CD4-positive, alpha-beta memory T cell (primary cell): ENCODE data around the gene ZNF101. TPM values are rescaled to one million over a fixed set of nuclear protein-coding genes. Genes with fewer than 3 reads are reported as not detected.

Experiments used
- CTCF ChIA-PET: fragments of 350-600 bp; sonication (Branson Sonifier 250); formaldehyde crosslinking; loops from one replicate; lab custom pipeline; 2021; ENCODE audit warnings: inconsistent platforms; ENCODE audit not compliant: partially characterized antibody; lab: Charles Lee
- POLR2A ChIA-PET: fragments of 350-600 bp; sonication (Branson Sonifier 250); formaldehyde crosslinking; loops from one replicate; lab custom pipeline; 2021; ENCODE audit not compliant: partially characterized antibody; lab: Charles Lee
- DNase-seq, 5 donors: peaks; one replicate each; pipeline versions ENCODE4 v3.0.0 to v3.0.0-alpha.2; 2020 to 2022; ENCODE audit warnings: mixed read lengths in 1 of 5
- H3K27ac ChIP-seq: one replicate; pipeline ENCODE4 v1.7.0; 2013; ENCODE audit warnings: low read depth, low read length
- H3K27me3 ChIP-seq: 2 replicates; pipeline ENCODE4 v1.7.0; 2013; ENCODE audit warnings: mild to moderate bottlenecking, low read length, moderate library complexity; ENCODE audit not compliant: insufficient read depth
- H3K36me3 ChIP-seq: 2 replicates; pipeline ENCODE4 v1.7.0; 2013; ENCODE audit warnings: mild to moderate bottlenecking, low read length, moderate library complexity; ENCODE audit not compliant: insufficient read depth
- H3K4me1 ChIP-seq: 2 replicates; pipeline ENCODE4 v1.7.0; 2013; ENCODE audit warnings: mild to moderate bottlenecking, low read length, moderate library complexity; ENCODE audit not compliant: insufficient read depth
- H3K4me3 ChIP-seq, 2 donors: one replicate each; pipeline ENCODE4 v1.7.0; 2013; ENCODE audit warnings: low read length in 2 of 2, mild to moderate bottlenecking in 1 of 2
- H3K9me3 ChIP-seq, 2 donors: one replicate each; pipeline ENCODE4 v1.7.0; 2013; ENCODE audit warnings: low read length in 2 of 2, control low read depth in 1 of 2; ENCODE audit not compliant: control insufficient read depth in 1 of 2
- H3K27ac Mint-ChIP-seq, 7 donors: one replicate each; pipeline ENCODE4 v1.8.0; 2020 to 2021; ENCODE audit warnings: mixed read lengths in 7 of 7, mild to moderate bottlenecking in 6 of 7, inconsistent platforms in 3 of 7, moderate library complexity in 3 of 7
- H3K27me3 Mint-ChIP-seq, 2 donors: one replicate each; pipeline ENCODE4 v1.8.0; 2020 to 2021; ENCODE audit warnings: mixed read lengths in 2 of 2
- H3K36me3 Mint-ChIP-seq, 2 donors: one replicate each; pipeline ENCODE4 v1.8.0; 2020 to 2021; ENCODE audit warnings: mixed read lengths in 2 of 2, inconsistent platforms in 1 of 2, mild to moderate bottlenecking in 1 of 2
- H3K4me1 Mint-ChIP-seq, 4 donors: one replicate each; pipeline ENCODE4 v1.8.0; 2020 to 2021; ENCODE audit warnings: mixed read lengths in 4 of 4, mild to moderate bottlenecking in 1 of 4
- H3K4me3 Mint-ChIP-seq, 8 donors: one replicate each; pipeline ENCODE4 v1.8.0; 2020 to 2021; ENCODE audit warnings: mixed read lengths in 8 of 8, mild to moderate bottlenecking in 7 of 8, moderate library complexity in 6 of 8, inconsistent platforms in 3 of 8
- H3K9me3 Mint-ChIP-seq, 8 donors: one replicate each; pipeline ENCODE4 v1.8.0; 2020 to 2021; ENCODE audit warnings: mixed read lengths in 8 of 8, mild to moderate bottlenecking in 5 of 8, inconsistent platforms in 3 of 8, moderate library complexity in 1 of 8
- intact Hi-C: fragments of 100-400 bp; cut with micrococcal nuclease; formaldehyde crosslinking; loops from one replicate; pipeline ENCODE4 v1.15.1; 2023
- polyA plus RNA-seq, 2 donors: library from polyadenylated mRNA; unstranded; fragments of 300-500 nt; fragmentation: Illumina TruSeq; gene quantifications; one replicate each; pipeline ENCODE4 v1.2.3, GENCODE V29; 2021
- total RNA-seq, 2 experiments: library from RNA; stranded (reverse); gene quantifications; one replicate each; pipeline ENCODE4 v1.2.3, GENCODE V29; 2021

ZNF101 gene
- total and polyA plus RNA-seq, 4 experiments from 2014 or later: 97.3 to 156 (median 133) TPM

- no peaks in the 10 kb centered on the region for H3K9me3 Mint-ChIP-seq
- peaks cover 4 to 19% (median 5%) of the 10 kb centered on the region in 4 donors for H3K4me1 Mint-ChIP-seq
- H3K36me3 Mint-ChIP-seq: peaks cover 15 to 67% of the 10 kb centered on the region in 2 donors
- peaks cover 42% of the 10 kb centered on the region for H3K36me3 ChIP-seq
- H3K27ac ChIP-seq: no peak overlapping the region
- no peak overlapping the region for H3K4me3 Mint-ChIP-seq
- no peaks in the 10 kb centered on the region for H3K27me3 ChIP-seq
- peaks cover 13% of the 10 kb centered on the region for H3K4me1 ChIP-seq
- no peaks in the 10 kb centered on the region for H3K9me3 ChIP-seq
- H3K27me3 Mint-ChIP-seq: no peaks in the 10 kb centered on the region
- H3K4me3 ChIP-seq: no peak overlapping the region
- DNase-seq: no peak
- CTCF ChIA-PET: no interaction called here
- POLR2A ChIA-PET: no interaction called here
- H3K27ac Mint-ChIP-seq: peak overlapping the region in 3 of 7 donors; percentile 7 to 74 (median 31)
- intact Hi-C loops: no loop called here
These were observed 21.4 kb upstream of the ZNF101 start for GRCh38 chr19:19647037-19647835.

GRCh38 chr19:19649155-19649554 lies 19.5 kb upstream of the ZNF101 start:
- peaks cover 0 to 5% (median 2%) of the 10 kb centered on the region in 4 donors for H3K4me1 Mint-ChIP-seq
- peaks cover 27 to 65% of the 10 kb centered on the region in 2 donors for H3K36me3 Mint-ChIP-seq
- H3K4me3 Mint-ChIP-seq: no peak overlapping the region
- peaks cover under 1% of the 10 kb centered on the region for H3K4me1 ChIP-seq
- POLR2A ChIA-PET: no interaction called here
- no peak for DNase-seq
- intact Hi-C loops: no loop called here
- H3K27me3 ChIP-seq: no peaks in the 10 kb centered on the region
- no peaks in the 10 kb centered on the region for H3K9me3 Mint-ChIP-seq
- CTCF ChIA-PET: interaction anchor here (0.6 to 3.4 kb wide), 3 partner anchors 13 to 117 kb away, joined by 3 to 12 read pairs (median 3); no protein-coding TSS in a partner anchor
- H3K9me3 ChIP-seq: no peaks in the 10 kb centered on the region
- peak overlapping the region in 5 of 7 donors; percentile 12 to 82 (median 64) for H3K27ac Mint-ChIP-seq
- no peaks in the 10 kb centered on the region for H3K27me3 Mint-ChIP-seq
- H3K4me3 ChIP-seq: no peak overlapping the region
- H3K36me3 ChIP-seq: peaks cover 60% of the 10 kb centered on the region
- H3K27ac ChIP-seq: no peak overlapping the region

- Mint-ChIP-seq H3K27ac (peak overlapping the region in 2 of 7 donors; percentile 12 to 82), H3K36me3 (peaks cover 30 to 65% of the 10 kb centered on the region in 2 donors)
- POLR2A ChIA-PET: interaction anchor here (1.6 to 3.4 kb wide), 2 partner anchors 11 to 14 kb away, joined by 4 to 17 read pairs; partner anchors contain the start of gene ATP13A1
These were observed 19.1 kb upstream of the ZNF101 start for GRCh38 chr19:19649580-19649995.

GRCh38 chr19:19650331-19650730 lies 18.3 kb upstream of the ZNF101 start:
- Mint-ChIP-seq H3K9me3 (no peaks in the 10 kb centered on the region), H3K4me1 (peaks cover 0 to 5% (median 1%) of the 10 kb centered on the region in 4 donors), H3K27ac (peak overlapping the region in 5 of 7 donors; percentile 21 to 79 (median 57)), H3K4me3 (no peak overlapping the region), H3K36me3 (peaks cover 33 to 66% of the 10 kb centered on the region in 2 donors), H3K27me3 (no peaks in the 10 kb centered on the region)
- no peaks in the 10 kb centered on the region for H3K4me1 ChIP-seq
- H3K36me3 ChIP-seq: peaks cover 71% of the 10 kb centered on the region
- no peak overlapping the region for H3K4me3 ChIP-seq
- no peak overlapping the region for H3K27ac ChIP-seq
- H3K9me3 ChIP-seq: no peaks in the 10 kb centered on the region
- no peaks in the 10 kb centered on the region for H3K27me3 ChIP-seq
- intact Hi-C loops: no loop called here
- CTCF ChIA-PET: interaction anchor here (1.0 to 3.4 kb wide), 3 partner anchors 11 to 118 kb away, joined by 3 to 12 read pairs (median 3); no protein-coding TSS in a partner anchor
- POLR2A ChIA-PET: interaction anchor here (1.6 to 3.4 kb wide), 2 partner anchors 10 to 13 kb away, joined by 4 to 17 read pairs; partner anchors contain the start of gene ATP13A1
- DNase-seq: peak in 1 of 5 donors; percentile 5

More at GRCh38 chr19:19649580-19649995, 19.1 kb upstream of the ZNF101 start:
- Histone ChIP-seq H3K36me3 (peaks cover 64% of the 10 kb centered on the region), H3K9me3 (no peaks in the 10 kb centered on the region), H3K4me1 (no peaks in the 10 kb centered on the region), H3K27me3 (no peaks in the 10 kb centered on the region), H3K27ac (no peak overlapping the region), H3K4me3 (no peak overlapping the region)
- no peaks in the 10 kb centered on the region for H3K27me3 Mint-ChIP-seq
- H3K4me3 Mint-ChIP-seq: no peak overlapping the region
- intact Hi-C loops: no loop called here
- no peaks in the 10 kb centered on the region for H3K9me3 Mint-ChIP-seq
- peaks cover 0 to 5% (median 1%) of the 10 kb centered on the region in 4 donors for H3K4me1 Mint-ChIP-seq
- peak in 1 of 5 donors; percentile 33 for DNase-seq
- CTCF ChIA-PET: interaction anchor here (0.6 to 3.4 kb wide), 3 partner anchors 13 to 118 kb away, joined by 3 to 12 read pairs (median 3); no protein-coding TSS in a partner anchor

- no peak overlapping the region for H3K27ac Mint-ChIP-seq
- no peaks in the 10 kb centered on the region for H3K9me3 Mint-ChIP-seq
- Histone ChIP-seq H3K36me3 (peaks cover 79% of the 10 kb centered on the region), H3K27ac (no peak overlapping the region), H3K9me3 (no peaks in the 10 kb centered on the region), H3K27me3 (no peaks in the 10 kb centered on the region), H3K4me3 (no peak overlapping the region), H3K4me1 (no peaks in the 10 kb centered on the region)
- H3K27me3 Mint-ChIP-seq: no peaks in the 10 kb centered on the region
- H3K4me3 Mint-ChIP-seq: no peak overlapping the region
- ChIA-PET CTCF (interaction anchor here (1.0 to 3.4 kb wide), 3 partner anchors 10 to 119 kb away, joined by 3 to 12 read pairs (median 3); no protein-coding TSS in a partner anchor), POLR2A (interaction anchor here (1.6 to 3.4 kb wide), 2 partner anchors 9 to 12 kb away, joined by 4 to 17 read pairs; partner anchors contain the start of gene ATP13A1)
- H3K36me3 Mint-ChIP-seq: peaks cover 33 to 65% of the 10 kb centered on the region in 2 donors
- DNase-seq: peak in 1 of 5 donors; percentile 28
- H3K4me1 Mint-ChIP-seq: peaks cover 0 to 5% (median 1%) of the 10 kb centered on the region in 4 donors
- intact Hi-C loops: no loop called here
These were observed 17.6 kb upstream of the ZNF101 start for GRCh38 chr19:19651076-19651475.

GRCh38 chr19:19652482-19653295 lies 15.9 kb upstream of the ZNF101 start:
- Histone ChIP-seq H3K27ac (no peak overlapping the region), H3K4me3 (no peak overlapping the region), H3K36me3 (peaks cover 82% of the 10 kb centered on the region), H3K27me3 (no peaks in the 10 kb centered on the region), H3K4me1 (no peaks in the 10 kb centered on the region), H3K9me3 (no peaks in the 10 kb centered on the region)
- DNase-seq: peak in 1 of 5 donors; percentile 26
- no peak overlapping the region for H3K4me3 Mint-ChIP-seq
- peaks cover 0 to 5% (median 1%) of the 10 kb centered on the region in 4 donors for H3K4me1 Mint-ChIP-seq
- H3K27ac Mint-ChIP-seq: peak overlapping the region in 4 of 7 donors; percentile 18 to 79 (median 48)
- ChIA-PET POLR2A (interaction anchor here (0.9 to 3.4 kb wide), 5 partner anchors 7 to 21 kb away, joined by 3 to 17 read pairs (median 6); partner anchors contain the start of genes ATP13A1 and ZNF101), CTCF (interaction anchor here (1.3 to 3.4 kb wide), 2 partner anchors 99 to 121 kb away, joined by 3 to 12 read pairs; no protein-coding TSS in a partner anchor)
- no peaks in the 10 kb centered on the region for H3K27me3 Mint-ChIP-seq
- H3K36me3 Mint-ChIP-seq: peaks cover 46 to 66% of the 10 kb centered on the region in 2 donors
- intact Hi-C loops: no loop called here
- no peaks in the 10 kb centered on the region for H3K9me3 Mint-ChIP-seq
